GM12878 (cell line): ENCODE data around the gene CHMP1A. TPM values are rescaled to one million over a fixed set of nuclear protein-coding genes. Genes with fewer than 3 reads are reported as not detected.
A peak's percentile ranks its signal among the peaks of the same experiment; 100 is the strongest.
"Not testable (repeated sequence)": the region's sequence is repeated elsewhere in the genome, so short reads cannot be mapped to it uniquely, and the experiment has no call there.

Experiments
- ATAC-seq: fragments of 200-7000 bp; cut with Tn5 transposase; 3 replicates; pipeline ENCODE4 v1.9.1; 2020; ENCODE audit warnings: mild to moderate bottlenecking, moderate library complexity
- BruUV-seq: library from RNA; stranded (reverse); fragments of 400-500 nt; replicated peaks from 2 replicates; lab custom pipeline; 2021; lab: Mats Ljungman, UMichigan
- CTCF ChIA-PET: fragments of 300-600 bp; sonication (Branson Sonifier 250); formaldehyde crosslinking; extraction: SDS; loops from one replicate; lab custom pipeline; 2021; ENCODE audit warnings: inconsistent platforms; lab: Yijun Ruan, JAX
- POLR2A ChIA-PET: fragments of 350-600 bp; formaldehyde crosslinking; extraction: SDS; loops from one replicate; lab custom pipeline; 2021; ENCODE audit warnings: inconsistent platforms; lab: Charles Lee
- RAD21 ChIA-PET: fragments of 300-600 bp; sonication (Branson Sonifier 250); formaldehyde crosslinking; loops from one replicate; lab custom pipeline; 2023; ENCODE audit warnings: antibody characterized with exemption; ENCODE audit not compliant: unreplicated experiment; lab: Charles Lee
- SMC1A ChIA-PET: fragments of 300-600 bp; sonication (Branson Sonifier 250); formaldehyde crosslinking; loops from one replicate; lab custom pipeline; 2023; ENCODE audit not compliant: unreplicated experiment, uncharacterized antibody; lab: Charles Lee
- DNase-seq: peaks from one replicate; pipeline ENCODE4 v3.0.0-alpha.2; 2011; ENCODE audit warnings: low read depth, low spot score
- FAIRE-seq: peaks from 3 replicates; lab custom pipeline; 2011; peaks lifted over from hg19 to GRCh38; lab: Jason Lieb, UNC
- H2AFZ ChIP-seq: 2 replicates; pipeline ENCODE4 v1.6.0; 2011; ENCODE audit warnings: low read depth, low read length, control low read depth; ENCODE audit not compliant: control insufficient read depth
- H3K27ac ChIP-seq: 2 replicates; pipeline ENCODE4 v1.5.1; 2011; ENCODE audit warnings: control low read depth; ENCODE audit not compliant: control insufficient read depth, insufficient read depth
- H3K27me3 ChIP-seq, 2 experiments: replicated peaks in 1 of 2; 2 replicates each; pipeline versions ENCODE4 v1.6.0 to v1.6.1; 2011; ENCODE audit warnings: low read length in 1 of 2; ENCODE audit not compliant: control insufficient read depth in 2 of 2, insufficient read depth in 2 of 2
- H3K36me3 ChIP-seq, 2 experiments: 2 replicates each; pipeline ENCODE4 v1.5.1; 2011; ENCODE audit warnings: low read length in 1 of 2; ENCODE audit not compliant: control insufficient read depth in 2 of 2, insufficient read depth in 2 of 2
- H3K4me1 ChIP-seq: 2 replicates; pipeline ENCODE4 v1.6.1; 2011; ENCODE audit warnings: mild to moderate bottlenecking, low read length, moderate library complexity, mixed read lengths; ENCODE audit not compliant: control insufficient read depth, insufficient read depth
- H3K4me2 ChIP-seq: 2 replicates; pipeline ENCODE4 v1.6.0; 2011; ENCODE audit warnings: control low read depth; ENCODE audit not compliant: control insufficient read depth, insufficient read depth
- H3K4me3 ChIP-seq: fragments of 200-600 bp; sonication (generic); 2 replicates; pipeline ENCODE4 v1.5.1; 2016
- H3K79me2 ChIP-seq: 2 replicates; pipeline ENCODE4 v1.6.0; 2011; ENCODE audit warnings: low read length; ENCODE audit not compliant: control insufficient read depth, insufficient read depth
- H3K9ac ChIP-seq: 2 replicates; pipeline ENCODE4 v1.8.0; 2011; ENCODE audit warnings: low read length, control low read depth, mixed read lengths; ENCODE audit not compliant: control insufficient read depth, insufficient read depth
- H3K9me3 ChIP-seq: replicated peaks from 3 replicates; pipeline ENCODE4 v1.5.1; 2011; ENCODE audit warnings: mild to moderate bottlenecking, low read length; ENCODE audit not compliant: control insufficient read depth, insufficient read depth
- H4K20me1 ChIP-seq: 2 replicates; pipeline ENCODE4 v1.6.0; 2011; ENCODE audit not compliant: control insufficient read depth, insufficient read depth
- CTCF ChIP-seq, 3 experiments: IDR thresholded peaks in 2 of 3; conservative IDR thresholded peaks in 1 of 3; 2 replicates each; pipeline ENCODE4 v1.5.1; 2011; ENCODE audit warnings: low read depth in 3 of 3, low read length in 3 of 3, mild to moderate bottlenecking in 3 of 3, control low read depth in 2 of 3, moderate library complexity in 2 of 3, inconsistent platforms in 1 of 3, mixed read lengths in 1 of 3; ENCODE audit not compliant: control insufficient read depth in 2 of 3, insufficient read depth in 1 of 3; ENCODE audit errors: extremely low read depth in 1 of 3
- RAD21 ChIP-seq: IDR thresholded peaks from 2 replicates; pipeline ENCODE4 v1.6.1; 2011; ENCODE audit warnings: mild to moderate bottlenecking, low read depth, low read length, moderate library complexity; ENCODE audit not compliant: insufficient read depth
- ZBTB33 ChIP-seq: fragments of 450-650 bp; IDR thresholded peaks from 2 replicates; pipeline ENCODE4 v1.6.1; 2017; ENCODE audit warnings: mild to moderate bottlenecking
- WGBS: methylation state at CpG from one replicate; pipeline ENCODE4 v1.1.6; 2016; ENCODE audit warnings: low lambda C conversion rate; ENCODE audit not compliant: insufficient replicate concordance, insufficient coverage; ENCODE audit errors: missing lambda C conversion rate; 5-methylcytosine and 5-hydroxymethylcytosine counted together
- in situ Hi-C: fragments of 300-500 bp; cut with MboI; formaldehyde crosslinking; loops from 9 replicates; pipeline ENCODE4 v1.14.3; 2018; ENCODE audit warnings: mixed read lengths
- intact Hi-C: fragments of 100-400 bp; cut with micrococcal nuclease; formaldehyde crosslinking; loops from one replicate; pipeline ENCODE4 v1.14.2; 2022; ENCODE audit not compliant: unreplicated experiment
- polyA plus RNA-seq, 11 experiments: library from polyadenylated mRNA; depleted of rRNA in 4 of 11; unstranded in 6 of 11; stranded (reverse) in 5 of 11; fragments of >200 nt; fragmentation: Nextera tagmentation in 4 of 11; fragmentation: Illumina TruSeq in 1 of 11; extraction: Ambion mirVana in 4 of 11; extraction: Trizol in 1 of 11; gene quantifications; 1 replicate in 1 of 11; 2 replicates in 10 of 11; pipeline versions ENCODE4 v1.2.1 to v1.2.3, GENCODE V29; 2011 to 2016; ENCODE audit warnings: inconsistent platforms in 2 of 11, missing spikeins in 2 of 11, low read depth in 1 of 11
- total RNA-seq, 4 experiments: library from RNA; depleted of rRNA in 3 of 4; stranded (reverse); fragments of >200 nt in 3 of 4; fragmentation: Illumina TruSeq in 1 of 4; extraction: Trizol in 1 of 4; gene quantifications; 2 replicates each; pipeline versions ENCODE4 v1.2.1 to v1.2.3, GENCODE V29; 2013 to 2021

Gene CHMP1A
- total and polyA plus RNA-seq, 10 of the 15 experiments (the other 5 are each of a cell fraction or from before 2014, with no cell fraction given): 1.0 to 86.7 (median 54.7) TPM

- H3K36me3 ChIP-seq, H3K4me2 ChIP-seq, in situ Hi-C loops, FAIRE-seq, RAD21 ChIA-PET, H3K79me2 ChIP-seq, intact Hi-C loops, DNase-seq, H3K4me1 ChIP-seq, H3K9ac ChIP-seq, ATAC-seq, SMC1A ChIA-PET, H2AFZ ChIP-seq, H3K27me3 ChIP-seq, H3K4me3 ChIP-seq, CTCF ChIA-PET, H3K27ac ChIP-seq, H3K9me3 ChIP-seq, BruUV-seq, H4K20me1 ChIP-seq: not testable (repeated sequence)
- peak; percentile 80; the same call in 1 of the 2 replicates for TF ChIP-seq ZBTB33
- TF ChIP-seq RAD21: 0 out of 2 replicates have a peak, but pooled peaks have one; percentile 23
- peak in 2 of 3 experiments; percentile 18 to 24; a peak in 2 of 6 replicates for TF ChIP-seq CTCF (IDR thresholded peaks at IDR 0.05 in 2 of 3, conservative IDR thresholded peaks at IDR 0.05 in 1 of 3; ENCODE audit: control insufficient read depth in 2 of 3, extremely low read depth in 1 of 3, insufficient read depth in 1 of 3, low read depth in 3 of 3, low read length in 3 of 3)
- 17% methylated on average over 7 of the region's 7 CpGs for WGBS
- POLR2A ChIA-PET: interaction anchor here (0.9 kb wide), 1 partner anchor 42 kb away, joined by 3 read pairs; no protein-coding TSS in a partner anchor
These were observed 9.5 kb upstream of the CHMP1A start for GRCh38 chr16:89667000-89667399.

GRCh38 chr16:89664238-89664637 is 6.7 kb upstream of the CHMP1A start:
- H3K4me1 ChIP-seq, H3K27ac ChIP-seq, POLR2A ChIA-PET, H3K79me2 ChIP-seq, DNase-seq, H2AFZ ChIP-seq, ATAC-seq, FAIRE-seq, H3K36me3 ChIP-seq, BruUV-seq, H3K27me3 ChIP-seq, H3K9me3 ChIP-seq, intact Hi-C loops, H3K4me3 ChIP-seq, H4K20me1 ChIP-seq, CTCF ChIA-PET, H3K4me2 ChIP-seq, in situ Hi-C loops, SMC1A ChIA-PET, H3K9ac ChIP-seq, RAD21 ChIA-PET: not testable (repeated sequence)
- 91% methylated on average over 11 of the region's 11 CpGs for WGBS
